ENCODE measurements around the gene MALAT1.
"Not testable (repeated sequence)": the region's sequence is repeated elsewhere in the genome, so short reads cannot be mapped to it uniquely, and the experiment has no call there.

The MALAT1 gene

DNA sequence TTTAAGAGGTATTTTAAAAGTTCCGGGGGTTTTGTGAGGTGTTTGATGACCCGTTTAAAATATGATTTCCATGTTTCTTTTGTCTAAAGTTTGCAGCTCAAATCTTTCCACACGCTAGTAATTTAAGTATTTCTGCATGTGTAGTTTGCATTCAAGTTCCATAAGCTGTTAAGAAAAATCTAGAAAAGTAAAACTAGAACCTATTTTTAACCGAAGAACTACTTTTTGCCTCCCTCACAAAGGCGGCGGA is 193 bp upstream of the MALAT1 start:
- no peak for DNase-seq (ENCODE audit: low read depth, low spot score)

DNA sequence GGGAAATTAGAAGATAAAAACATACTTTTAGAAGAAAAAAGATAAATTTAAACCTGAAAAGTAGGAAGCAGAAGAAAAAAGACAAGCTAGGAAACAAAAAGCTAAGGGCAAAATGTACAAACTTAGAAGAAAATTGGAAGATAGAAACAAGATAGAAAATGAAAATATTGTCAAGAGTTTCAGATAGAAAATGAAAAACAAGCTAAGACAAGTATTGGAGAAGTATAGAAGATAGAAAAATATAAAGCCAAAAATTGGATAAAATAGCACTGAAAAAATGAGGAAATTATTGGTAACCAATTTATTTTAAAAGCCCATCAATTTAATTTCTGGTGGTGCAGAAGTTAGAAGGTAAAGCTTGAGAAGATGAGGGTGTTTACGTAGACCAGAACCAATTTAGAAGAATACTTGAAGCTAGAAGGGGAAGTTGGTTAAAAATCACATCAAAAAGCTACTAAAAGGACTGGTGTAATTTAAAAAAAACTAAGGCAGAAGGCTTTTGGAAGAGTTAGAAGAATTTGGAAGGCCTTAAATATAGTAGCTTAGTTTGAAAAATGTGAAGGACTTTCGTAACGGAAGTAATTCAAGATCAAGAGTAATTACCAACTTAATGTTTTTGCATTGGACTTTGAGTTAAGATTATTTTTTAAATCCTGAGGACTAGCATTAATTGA is 1.0 kb downstream of the MALAT1 start:
- DNase-seq (ENCODE audit: low read depth, low spot score), result no peak

DNA sequence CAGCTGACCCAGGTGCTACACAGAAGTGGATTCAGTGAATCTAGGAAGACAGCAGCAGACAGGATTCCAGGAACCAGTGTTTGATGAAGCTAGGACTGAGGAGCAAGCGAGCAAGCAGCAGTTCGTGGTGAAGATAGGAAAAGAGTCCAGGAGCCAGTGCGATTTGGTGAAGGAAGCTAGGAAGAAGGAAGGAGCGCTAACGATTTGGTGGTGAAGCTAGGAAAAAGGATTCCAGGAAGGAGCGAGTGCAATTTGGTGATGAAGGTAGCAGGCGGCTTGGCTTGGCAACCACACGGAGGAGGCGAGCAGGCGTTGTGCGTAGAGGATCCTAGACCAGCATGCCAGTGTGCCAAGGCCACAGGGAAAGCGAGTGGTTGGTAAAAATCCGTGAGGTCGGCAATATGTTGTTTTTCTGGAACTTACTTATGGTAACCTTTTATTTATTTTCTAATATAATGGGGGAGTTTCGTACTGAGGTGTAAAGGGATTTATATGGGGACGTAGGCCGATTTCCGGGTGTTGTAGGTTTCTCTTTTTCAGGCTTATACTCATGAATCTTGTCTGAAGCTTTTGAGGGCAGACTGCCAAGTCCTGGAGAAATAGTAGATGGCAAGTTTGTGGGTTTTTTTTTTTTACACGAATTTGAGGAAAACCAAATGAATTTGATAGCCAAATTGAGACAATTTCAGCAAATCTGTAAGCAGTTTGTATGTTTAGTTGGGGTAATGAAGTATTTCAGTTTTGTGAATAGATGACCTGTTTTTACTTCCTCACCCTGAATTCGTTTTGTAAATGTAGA is 1.7 kb downstream of the MALAT1 start:
- no peak for DNase-seq (ENCODE audit: low read depth, low spot score)

DNA sequence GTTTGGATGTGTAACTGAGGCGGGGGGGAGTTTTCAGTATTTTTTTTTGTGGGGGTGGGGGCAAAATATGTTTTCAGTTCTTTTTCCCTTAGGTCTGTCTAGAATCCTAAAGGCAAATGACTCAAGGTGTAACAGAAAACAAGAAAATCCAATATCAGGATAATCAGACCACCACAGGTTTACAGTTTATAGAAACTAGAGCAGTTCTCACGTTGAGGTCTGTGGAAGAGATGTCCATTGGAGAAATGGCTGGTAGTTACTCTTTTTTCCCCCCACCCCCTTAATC is 2.3 kb downstream of the MALAT1 start:
- DNase-seq (ENCODE audit: low read depth, low spot score), result no peak

DNA sequence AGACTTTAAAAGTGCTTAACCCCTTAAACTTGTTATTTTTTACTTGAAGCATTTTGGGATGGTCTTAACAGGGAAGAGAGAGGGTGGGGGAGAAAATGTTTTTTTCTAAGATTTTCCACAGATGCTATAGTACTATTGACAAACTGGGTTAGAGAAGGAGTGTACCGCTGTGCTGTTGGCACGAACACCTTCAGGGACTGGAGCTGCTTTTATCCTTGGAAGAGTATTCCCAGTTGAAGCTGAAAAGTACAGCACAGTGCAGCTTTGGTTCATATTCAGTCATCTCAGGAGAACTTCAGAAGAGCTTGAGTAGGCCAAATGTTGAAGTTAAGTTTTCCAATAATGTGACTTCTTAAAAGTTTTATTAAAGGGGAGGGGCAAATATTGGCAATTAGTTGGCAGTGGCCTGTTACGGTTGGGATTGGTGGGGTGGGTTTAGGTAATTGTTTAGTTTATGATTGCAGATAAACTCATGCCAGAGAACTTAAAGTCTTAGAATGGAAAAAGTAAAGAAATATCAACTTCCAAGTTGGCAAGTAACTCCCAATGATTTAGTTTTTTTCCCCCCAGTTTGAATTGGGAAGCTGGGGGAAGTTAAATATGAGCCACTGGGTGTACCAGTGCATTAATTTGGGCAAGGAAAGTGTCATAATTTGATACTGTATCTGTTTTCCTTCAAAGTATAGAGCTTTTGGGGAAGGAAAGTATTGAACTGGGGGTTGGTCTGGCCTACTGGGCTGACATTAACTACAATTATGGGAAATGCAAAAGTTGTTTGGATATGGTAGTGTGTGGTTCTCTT is 2.8 kb downstream of the MALAT1 start:
- no peak for DNase-seq (ENCODE audit: low read depth, low spot score)

DNA sequence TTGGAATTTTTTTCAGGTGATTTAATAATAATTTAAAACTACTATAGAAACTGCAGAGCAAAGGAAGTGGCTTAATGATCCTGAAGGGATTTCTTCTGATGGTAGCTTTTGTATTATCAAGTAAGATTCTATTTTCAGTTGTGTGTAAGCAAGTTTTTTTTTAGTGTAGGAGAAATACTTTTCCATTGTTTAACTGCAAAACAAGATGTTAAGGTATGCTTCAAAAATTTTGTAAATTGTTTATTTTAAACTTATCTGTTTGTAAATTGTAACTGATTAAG is 3.4 kb downstream of the MALAT1 start:
- no peak for DNase-seq (ENCODE audit: low read depth, low spot score)

DNA sequence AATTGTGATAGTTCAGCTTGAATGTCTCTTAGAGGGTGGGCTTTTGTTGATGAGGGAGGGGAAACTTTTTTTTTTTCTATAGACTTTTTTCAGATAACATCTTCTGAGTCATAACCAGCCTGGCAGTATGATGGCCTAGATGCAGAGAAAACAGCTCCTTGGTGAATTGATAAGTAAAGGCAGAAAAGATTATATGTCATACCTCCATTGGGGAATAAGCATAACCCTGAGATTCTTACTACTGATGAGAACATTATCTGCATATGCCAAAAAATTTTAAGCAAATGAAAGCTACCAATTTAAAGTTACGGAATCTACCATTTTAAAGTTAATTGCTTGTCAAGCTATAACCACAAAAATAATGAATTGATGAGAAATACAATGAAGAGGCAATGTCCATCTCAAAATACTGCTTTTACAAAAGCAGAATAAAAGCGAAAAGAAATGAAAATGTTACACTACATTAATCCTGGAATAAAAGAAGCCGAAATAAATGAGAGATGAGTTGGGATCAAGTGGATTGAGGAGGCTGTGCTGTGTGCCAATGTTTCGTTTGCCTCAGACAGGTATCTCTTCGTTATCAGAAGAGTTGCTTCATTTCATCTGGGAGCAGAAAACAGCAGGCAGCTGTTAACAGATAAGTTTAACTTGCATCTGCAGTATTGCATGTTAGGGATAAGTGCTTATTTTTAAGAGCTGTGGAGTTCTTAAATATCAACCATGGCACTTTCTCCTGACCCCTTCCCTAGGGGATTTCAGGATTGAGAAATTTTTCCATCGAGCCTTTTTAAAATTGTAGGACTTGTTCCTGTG is 3.9 kb downstream of the MALAT1 start:
- no peak for DNase-seq (ENCODE audit: low read depth, low spot score)

DNA sequence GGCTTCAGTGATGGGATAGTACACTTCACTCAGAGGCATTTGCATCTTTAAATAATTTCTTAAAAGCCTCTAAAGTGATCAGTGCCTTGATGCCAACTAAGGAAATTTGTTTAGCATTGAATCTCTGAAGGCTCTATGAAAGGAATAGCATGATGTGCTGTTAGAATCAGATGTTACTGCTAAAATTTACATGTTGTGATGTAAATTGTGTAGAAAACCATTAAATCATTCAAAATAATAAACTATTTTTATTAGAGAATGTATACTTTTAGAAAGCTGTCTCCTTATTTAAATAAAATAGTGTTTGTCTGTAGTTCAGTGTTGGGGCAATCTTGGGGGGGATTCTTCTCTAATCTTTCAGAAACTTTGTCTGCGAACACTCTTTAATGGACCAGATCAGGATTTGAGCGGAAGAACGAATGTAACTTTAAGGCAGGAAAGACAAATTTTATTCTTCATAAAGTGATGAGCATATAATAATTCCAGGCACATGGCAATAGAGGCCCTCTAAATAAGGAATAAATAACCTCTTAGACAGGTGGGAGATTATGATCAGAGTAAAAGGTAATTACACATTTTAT is 4.6 kb downstream of the MALAT1 start:
- no peak for DNase-seq (ENCODE audit: low read depth, low spot score)

DNA sequence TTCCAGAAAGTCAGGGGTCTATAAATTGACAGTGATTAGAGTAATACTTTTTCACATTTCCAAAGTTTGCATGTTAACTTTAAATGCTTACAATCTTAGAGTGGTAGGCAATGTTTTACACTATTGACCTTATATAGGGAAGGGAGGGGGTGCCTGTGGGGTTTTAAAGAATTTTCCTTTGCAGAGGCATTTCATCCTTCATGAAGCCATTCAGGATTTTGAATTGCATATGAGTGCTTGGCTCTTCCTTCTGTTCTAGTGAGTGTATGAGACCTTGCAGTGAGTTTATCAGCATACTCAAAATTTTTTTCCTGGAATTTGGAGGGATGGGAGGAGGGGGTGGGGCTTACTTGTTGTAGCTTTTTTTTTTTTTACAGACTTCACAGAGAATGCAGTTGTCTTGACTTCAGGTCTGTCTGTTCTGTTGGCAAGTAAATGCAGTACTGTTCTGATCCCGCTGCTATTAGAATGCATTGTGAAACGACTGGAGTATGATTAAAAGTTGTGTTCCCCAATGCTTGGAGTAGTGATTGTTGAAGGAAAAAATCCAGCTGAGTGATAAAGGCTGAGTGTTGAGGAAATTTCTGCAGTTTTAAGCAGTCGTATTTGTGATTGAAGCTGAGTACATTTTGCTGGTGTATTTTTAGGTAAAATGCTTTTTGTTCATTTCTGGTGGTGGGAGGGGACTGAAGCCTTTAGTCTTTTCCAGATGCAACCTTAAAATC is 5.3 kb downstream of the MALAT1 start:
- DNase-seq (ENCODE audit: low read depth, low spot score), result no peak

DNA sequence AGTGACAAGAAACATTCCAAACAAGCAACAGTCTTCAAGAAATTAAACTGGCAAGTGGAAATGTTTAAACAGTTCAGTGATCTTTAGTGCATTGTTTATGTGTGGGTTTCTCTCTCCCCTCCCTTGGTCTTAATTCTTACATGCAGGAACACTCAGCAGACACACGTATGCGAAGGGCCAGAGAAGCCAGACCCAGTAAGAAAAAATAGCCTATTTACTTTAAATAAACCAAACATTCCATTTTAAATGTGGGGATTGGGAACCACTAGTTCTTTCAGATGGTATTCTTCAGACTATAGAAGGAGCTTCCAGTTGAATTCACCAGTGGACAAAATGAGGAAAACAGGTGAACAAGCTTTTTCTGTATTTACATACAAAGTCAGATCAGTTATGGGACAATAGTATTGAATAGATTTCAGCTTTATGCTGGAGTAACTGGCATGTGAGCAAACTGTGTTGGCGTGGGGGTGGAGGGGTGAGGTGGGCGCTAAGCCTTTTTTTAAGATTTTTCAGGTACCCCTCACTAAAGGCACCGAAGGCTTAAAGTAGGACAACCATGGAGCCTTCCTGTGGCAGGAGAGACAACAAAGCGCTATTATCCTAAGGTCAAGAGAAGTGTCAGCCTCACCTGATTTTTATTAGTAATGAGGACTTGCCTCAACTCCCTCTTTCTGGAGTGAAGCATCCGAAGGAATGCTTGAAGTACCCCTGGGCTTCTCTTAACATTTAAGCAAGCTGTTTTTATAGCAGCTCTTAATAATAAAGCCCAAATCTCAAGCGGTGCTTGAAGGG is 6.0 kb downstream of the MALAT1 start:
- no peak for DNase-seq (ENCODE audit: low read depth, low spot score)

DNA sequence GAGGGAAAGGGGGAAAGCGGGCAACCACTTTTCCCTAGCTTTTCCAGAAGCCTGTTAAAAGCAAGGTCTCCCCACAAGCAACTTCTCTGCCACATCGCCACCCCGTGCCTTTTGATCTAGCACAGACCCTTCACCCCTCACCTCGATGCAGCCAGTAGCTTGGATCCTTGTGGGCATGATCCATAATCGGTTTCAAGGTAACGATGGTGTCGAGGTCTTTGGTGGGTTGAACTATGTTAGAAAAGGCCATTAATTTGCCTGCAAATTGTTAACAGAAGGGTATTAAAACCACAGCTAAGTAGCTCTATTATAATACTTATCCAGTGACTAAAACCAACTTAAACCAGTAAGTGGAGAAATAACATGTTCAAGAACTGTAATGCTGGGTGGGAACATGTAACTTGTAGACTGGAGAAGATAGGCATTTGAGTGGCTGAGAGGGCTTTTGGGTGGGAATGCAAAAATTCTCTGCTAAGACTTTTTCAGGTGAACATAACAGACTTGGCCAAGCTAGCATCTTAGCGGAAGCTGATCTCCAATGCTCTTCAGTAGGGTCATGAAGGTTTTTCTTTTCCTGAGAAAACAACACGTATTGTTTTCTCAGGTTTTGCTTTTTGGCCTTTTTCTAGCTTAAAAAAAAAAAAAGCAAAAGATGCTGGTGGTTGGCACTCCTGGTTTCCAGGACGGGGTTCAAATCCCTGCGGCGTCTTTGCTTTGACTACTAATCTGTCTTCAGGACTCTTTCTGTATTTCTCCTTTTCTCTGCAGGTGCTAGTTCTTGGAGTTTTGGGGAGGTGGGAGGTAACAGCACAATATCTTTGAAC is 6.8 kb downstream of the MALAT1 start:
- DNase-seq (ENCODE audit: low read depth, low spot score), result no peak

DNA sequence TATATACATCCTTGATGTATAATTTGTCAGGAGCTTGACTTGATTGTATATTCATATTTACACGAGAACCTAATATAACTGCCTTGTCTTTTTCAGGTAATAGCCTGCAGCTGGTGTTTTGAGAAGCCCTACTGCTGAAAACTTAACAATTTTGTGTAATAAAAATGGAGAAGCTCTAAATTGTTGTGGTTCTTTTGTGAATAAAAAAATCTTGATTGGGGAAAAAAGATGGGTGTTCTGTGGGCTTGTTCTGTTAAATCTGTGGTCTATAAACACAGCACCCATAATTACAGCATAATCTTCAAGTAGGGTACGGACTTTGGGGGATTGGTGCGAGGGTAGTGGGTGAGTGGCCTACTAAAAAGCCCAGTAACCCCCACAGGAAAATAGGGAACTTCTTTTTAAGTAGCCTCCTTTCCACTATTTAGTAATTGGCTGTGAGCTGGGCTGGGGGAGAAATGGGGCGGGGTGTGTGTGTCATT is 7.5 kb downstream of the MALAT1 start:
- no peak for DNase-seq (ENCODE audit: low read depth, low spot score)

DNA sequence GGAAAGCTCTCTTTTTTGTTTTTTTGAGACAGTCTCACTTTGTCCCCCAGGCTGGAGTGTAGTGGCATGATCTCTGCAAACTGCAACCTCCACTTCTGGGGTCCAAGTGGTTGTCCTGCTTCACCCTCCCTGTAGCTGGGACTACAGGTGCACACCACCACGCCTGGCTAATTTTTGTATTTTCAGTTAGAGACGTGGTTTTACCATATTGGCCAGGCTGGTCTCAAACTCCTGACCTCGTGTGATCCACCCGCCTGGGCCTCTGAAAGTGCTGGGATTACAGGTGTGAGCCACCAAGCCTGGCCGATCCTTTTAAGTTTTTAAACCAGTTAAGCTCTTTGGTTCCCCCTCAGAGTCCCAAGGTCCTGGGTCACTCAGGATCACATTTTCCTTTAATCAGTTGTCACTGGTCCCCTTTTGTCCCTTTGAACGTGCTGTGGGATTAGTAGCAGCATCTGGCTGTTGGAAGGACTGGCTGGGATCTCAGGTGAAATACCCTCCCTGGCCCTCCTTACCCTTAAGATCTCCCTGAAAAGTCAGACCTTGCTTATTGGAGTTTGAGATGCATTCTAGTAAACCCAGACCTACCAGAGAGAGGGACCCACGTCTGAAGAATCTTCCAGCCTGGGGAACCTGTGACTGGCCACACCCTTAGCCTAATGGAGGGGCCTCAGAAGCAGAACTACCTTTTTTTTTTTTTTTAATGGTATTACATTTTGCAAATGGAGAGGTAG is 8.1 kb downstream of the MALAT1 start:
- no peak for DNase-seq (ENCODE audit: low read depth, low spot score)

DNA sequence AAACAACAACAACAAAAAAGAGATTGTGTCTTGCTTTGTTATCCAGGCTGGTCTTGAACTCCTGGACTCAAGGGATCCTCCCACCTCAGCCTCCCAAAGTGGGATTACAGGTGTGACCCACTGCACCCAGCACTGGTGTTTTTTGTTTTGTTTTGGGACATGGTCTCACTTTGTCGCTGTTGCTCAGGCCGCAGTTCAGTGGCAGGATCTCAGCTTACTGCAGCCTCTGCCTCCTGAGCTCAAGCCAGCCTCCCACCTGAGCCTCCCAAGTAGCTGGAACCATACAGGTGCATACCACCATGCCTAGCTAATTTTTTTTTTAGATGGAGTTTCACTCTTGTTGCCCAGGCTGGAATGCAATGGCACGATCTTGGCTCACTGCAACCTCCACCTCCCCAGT is 13.5 kb downstream of the MALAT1 start:
- not testable (repeated sequence) for DNase-seq (ENCODE audit: low read depth, low spot score)

DNA sequence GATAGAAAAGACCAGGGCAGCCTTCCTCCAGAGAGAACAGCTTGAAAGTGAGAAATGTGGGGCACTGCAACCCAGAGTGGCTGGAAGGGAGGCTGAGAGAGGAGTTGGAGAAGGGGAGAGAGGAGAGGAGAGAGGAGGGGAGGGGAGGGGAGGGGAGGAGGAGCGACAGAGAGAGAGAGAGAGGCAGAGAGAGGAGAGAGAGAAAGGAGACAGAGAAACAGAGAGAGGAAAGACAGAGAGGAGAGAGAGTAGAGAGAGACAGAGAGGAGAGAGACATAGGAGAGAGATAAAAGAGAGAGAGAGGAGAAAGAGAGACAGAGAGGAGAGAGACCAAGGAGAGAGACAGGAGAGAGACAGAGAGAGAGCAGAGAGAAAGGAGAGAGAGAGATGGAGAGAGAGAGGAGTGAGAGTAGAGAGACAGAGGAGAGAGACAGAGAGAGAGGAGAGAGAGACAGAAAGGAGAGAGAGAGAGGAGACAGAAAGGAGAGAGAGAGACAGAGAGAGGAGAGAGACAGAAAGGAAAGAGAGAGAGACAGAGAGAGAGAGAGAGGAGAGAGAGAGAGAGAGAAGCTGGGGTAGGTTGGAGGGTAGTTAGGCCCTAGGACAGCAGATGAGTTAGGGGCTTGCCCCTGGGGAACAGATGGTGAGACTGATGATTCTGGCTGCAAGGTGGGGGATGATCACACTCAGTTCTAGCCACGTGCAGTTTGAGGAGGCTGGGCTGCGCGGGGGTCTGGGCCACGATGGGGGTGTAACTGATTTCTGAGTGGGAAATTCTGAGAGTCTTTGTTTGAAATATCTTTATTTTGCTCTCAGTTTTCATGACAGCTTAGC is 17.5 kb downstream of the MALAT1 start:
- no peak for DNase-seq (ENCODE audit: low read depth, low spot score)

DNA sequence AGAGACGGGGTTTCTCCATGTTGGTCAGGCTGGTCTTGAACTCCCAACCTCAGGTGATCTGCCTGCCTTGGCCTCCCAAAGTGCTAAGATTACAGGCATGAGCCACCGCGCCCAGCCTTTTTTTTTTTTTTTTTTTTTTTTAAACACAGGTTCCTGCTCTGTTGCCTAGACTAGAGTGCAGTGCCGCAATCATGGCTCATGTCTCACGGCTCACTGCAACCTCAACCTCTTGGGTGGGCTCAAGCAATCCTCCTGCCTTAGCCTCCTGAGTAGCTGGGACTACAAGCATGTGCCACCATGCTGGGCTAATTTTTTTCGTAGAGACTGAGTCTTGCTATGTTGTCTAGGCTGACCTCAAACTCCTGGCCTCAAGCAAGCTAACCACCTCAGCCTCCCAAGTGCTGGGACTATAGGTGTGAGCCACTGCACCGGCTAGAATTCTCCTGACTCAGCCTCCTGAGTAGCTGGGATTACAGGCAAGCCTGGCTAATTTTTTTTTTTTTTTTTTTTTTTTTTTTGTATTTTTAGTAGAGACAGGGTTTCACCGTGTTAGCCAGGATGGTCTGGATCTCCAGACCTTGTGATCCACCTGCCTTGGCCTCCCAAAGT is 20.2 kb downstream of the MALAT1 start:
- DNase-seq (ENCODE audit: low read depth, low spot score), result not testable (repeated sequence)

DNA sequence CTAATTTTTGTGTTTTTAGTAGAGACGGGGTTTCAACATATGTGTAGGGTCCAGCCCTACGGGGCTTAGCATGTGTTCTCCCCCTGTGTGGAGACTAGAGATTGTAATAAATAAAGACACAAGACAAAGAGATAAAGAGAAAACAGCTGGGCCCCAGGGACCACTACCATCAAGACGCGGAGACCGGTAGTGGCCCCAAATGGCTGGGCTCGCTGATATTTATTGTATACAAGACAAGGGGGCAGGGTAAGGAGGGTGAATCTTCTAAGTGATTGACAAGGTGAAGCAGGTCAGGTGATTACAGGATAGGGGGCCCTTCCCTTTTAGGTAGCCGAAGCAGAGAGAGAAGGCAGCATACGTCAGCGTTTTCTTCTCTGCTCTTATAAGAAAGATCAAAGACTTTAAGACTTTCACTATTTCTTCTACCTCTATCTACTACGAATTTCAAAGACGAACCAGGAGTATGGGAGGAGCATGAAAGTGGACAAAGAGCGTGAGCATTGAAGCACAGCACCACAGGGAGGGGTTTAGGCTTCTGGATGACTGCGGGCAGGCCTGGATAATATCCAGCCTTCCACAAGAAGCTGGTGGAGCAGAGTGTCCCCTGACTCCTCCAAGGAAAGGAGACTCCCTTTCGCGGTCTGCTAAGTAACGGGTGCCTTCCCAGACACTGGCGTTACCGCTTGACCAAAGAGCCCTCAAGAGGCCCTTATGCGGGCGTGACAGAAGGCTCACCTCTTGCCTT is 23.1 kb downstream of the MALAT1 start:
- DNase-seq (ENCODE audit: low read depth, low spot score), result not testable (repeated sequence)

Data from iPS DF 19.7 (cell line).